K562 (cell line): ENCODE data around the gene KIAA0319L. TPM values are rescaled to one million over a fixed set of nuclear protein-coding genes. Genes with fewer than 3 reads are reported as not detected.

Experiments
- ATAC-seq: fragments of 200-7000 bp; cut with Tn5 transposase; 3 replicates; pipeline ENCODE4 v1.9.1; 2020; ENCODE audit warnings: moderate library complexity
- BruUV-seq: library from RNA; stranded (reverse); fragments of 400-500 nt; replicated peaks from 2 replicates; lab custom pipeline; 2021; lab: Mats Ljungman, UMichigan
- CTCF ChIA-PET: fragments of 300-600 bp; formaldehyde crosslinking; extraction: SDS; loops from one replicate; lab custom pipeline; 2021; ENCODE audit warnings: low intra/inter-chr PET ratio; lab: Yijun Ruan, JAX
- POLR2A ChIA-PET: fragments of 300-600, 350-650 bp; sonication (Branson Sonifier 250); formaldehyde crosslinking; extraction: SDS; loops from one replicate; lab custom pipeline; 2021; ENCODE audit warnings: antibody characterized with exemption, inconsistent platforms; lab: Yijun Ruan, JAX
- DNase-seq, 4 experiments: peaks; one replicate each; pipeline versions ENCODE4 v3.0.0 to v3.0.0-alpha.2; 2011 to 2018; ENCODE audit warnings: low spot score in 3 of 4, mixed read lengths in 3 of 4; ENCODE audit errors: extremely low read depth in 1 of 4
- FAIRE-seq: peaks from 2 replicates; lab custom pipeline; 2011; peaks lifted over from hg19 to GRCh38; lab: Jason Lieb, UNC
- H2AFZ ChIP-seq: 2 replicates; pipeline ENCODE4 v1.6.0; 2011; ENCODE audit warnings: low read depth, low read length, control low read depth, inconsistent platforms
- H3K27ac ChIP-seq: fragments of 200-600 bp; 3 replicates; pipeline ENCODE4 v1.8.0; 2011; ENCODE audit warnings: low read depth, mild to moderate bottlenecking, control low read depth, inconsistent platforms, low read length, moderate library complexity, mixed read lengths; ENCODE audit errors: extremely low read depth
- H3K27me3 ChIP-seq, 2 experiments: fragments of 300-600 bp in 1 of 2; 2 replicates in 1 of 2; 3 replicates in 1 of 2; pipeline versions ENCODE4 v1.6.0 to v1.8.0; 2011; ENCODE audit warnings: inconsistent platforms in 2 of 2, low read length in 2 of 2, mild to moderate bottlenecking in 1 of 2, mixed read lengths in 1 of 2, moderate library complexity in 1 of 2; ENCODE audit not compliant: control insufficient read depth in 2 of 2, insufficient read depth in 2 of 2
- H3K36me3 ChIP-seq: fragments of 300-600 bp; 3 replicates; pipeline ENCODE4 v1.8.0; 2011; ENCODE audit warnings: mild to moderate bottlenecking, low read length, inconsistent platforms; ENCODE audit not compliant: control insufficient read depth, insufficient read depth
- H3K4me1 ChIP-seq, 2 experiments: fragments of 200-600 bp in 1 of 2; replicated peaks in 1 of 2; 2 replicates in 1 of 2; 3 replicates in 1 of 2; pipeline versions ENCODE4 v1.5.1 to v1.8.0; 2011; ENCODE audit warnings: inconsistent platforms in 2 of 2, low read length in 2 of 2, mild to moderate bottlenecking in 1 of 2, mixed read lengths in 1 of 2, moderate library complexity in 1 of 2; ENCODE audit not compliant: control insufficient read depth in 2 of 2, insufficient read depth in 2 of 2
- H3K4me2 ChIP-seq: 2 replicates; pipeline ENCODE4 v1.6.1; 2011; ENCODE audit warnings: low read length, control low read depth, inconsistent platforms, mixed read lengths; ENCODE audit not compliant: insufficient read depth
- H3K4me3 ChIP-seq: fragments of 200-600 bp; sonication (generic), shearing (Covaris generic); 2 replicates; pipeline ENCODE4 v1.5.1; 2016; ENCODE audit warnings: control low read depth, inconsistent platforms
- H3K79me2 ChIP-seq: fragments of 200-600 bp; 3 replicates; pipeline ENCODE4 v1.8.0; 2011; ENCODE audit warnings: low read length, inconsistent platforms; ENCODE audit not compliant: control insufficient read depth, insufficient read depth
- H3K9ac ChIP-seq, 2 experiments: 2 replicates each; pipeline versions ENCODE4 v1.6.0 to v1.6.1; 2011; ENCODE audit warnings: low read depth in 2 of 2, low read length in 2 of 2, control low read depth in 1 of 2, inconsistent platforms in 1 of 2, mild to moderate bottlenecking in 1 of 2, mixed read lengths in 1 of 2; ENCODE audit not compliant: insufficient read depth in 1 of 2
- H3K9me1 ChIP-seq: one replicate; pipeline ENCODE4 v1.6.0; 2011; ENCODE audit warnings: inconsistent platforms, mild to moderate bottlenecking, low read length, moderate library complexity; ENCODE audit not compliant: control insufficient read depth, insufficient read depth
- H3K9me3 ChIP-seq: replicated peaks from 2 replicates; pipeline ENCODE4 v1.5.1; 2011; ENCODE audit warnings: low read depth, low read length, inconsistent platforms; ENCODE audit not compliant: control insufficient read depth, insufficient read depth
- H4K20me1 ChIP-seq: replicated peaks from 2 replicates; pipeline ENCODE4 v1.6.1; 2011; ENCODE audit warnings: low read length, inconsistent platforms, mixed read lengths; ENCODE audit not compliant: control insufficient read depth, insufficient read depth
- CCAR2 ChIP-seq: fragments of 200-400 bp; formaldehyde crosslinking; IDR thresholded peaks from 2 replicates; pipeline ENCODE4 v1.6.1; 2017; ENCODE audit warnings: mild to moderate bottlenecking, low read depth, low read length
- ELF4 ChIP-seq: fragments of 450-650 bp; formaldehyde crosslinking; IDR thresholded peaks from 2 replicates; pipeline ENCODE4 v1.4.0; 2022; ENCODE audit warnings: missing genetic modification characterization
- JUN ChIP-seq, 2 experiments: sonication (generic) in 1 of 2; formaldehyde crosslinking in 1 of 2; IDR thresholded peaks; 2 replicates each; pipeline versions ENCODE4 v1.6.1 to v1.8.0; 2012 to 2022; ENCODE audit warnings: borderline replicate concordance in 2 of 2, mild to moderate bottlenecking in 2 of 2, improper control_type of control experiment in 1 of 2, low read depth in 1 of 2, low read length in 1 of 2, missing genetic modification reagents in 1 of 2
- MTA3 ChIP-seq: fragments of 450-650 bp; formaldehyde crosslinking; IDR thresholded peaks from 2 replicates; pipeline ENCODE4 v1.6.1; 2017; ENCODE audit warnings: mild to moderate bottlenecking, borderline replicate concordance
- NRF1 ChIP-seq, 2 experiments: fragments of 450-650 bp; IDR thresholded peaks in 1 of 2; conservative IDR thresholded peaks in 1 of 2; 2 replicates each; pipeline ENCODE4 v1.6.1; 2014; ENCODE audit warnings: mild to moderate bottlenecking in 2 of 2
- RBM17 ChIP-seq: fragments of 200-400 bp; formaldehyde crosslinking; IDR thresholded peaks from 2 replicates; pipeline ENCODE4 v1.6.1; 2017; ENCODE audit warnings: low read depth, mild to moderate bottlenecking, low read length, borderline replicate concordance
- RBM25 ChIP-seq: fragments of 200-400 bp; formaldehyde crosslinking; IDR thresholded peaks from 2 replicates; pipeline ENCODE4 v1.6.1; 2018; ENCODE audit warnings: low read length, low read depth, moderate library complexity; ENCODE audit not compliant: severe bottlenecking
- ZBTB8A ChIP-seq: fragments of 450-650 bp; IDR thresholded peaks from 2 replicates; pipeline ENCODE4 v1.6.1; 2018; ENCODE audit warnings: mild to moderate bottlenecking, moderate library complexity; ENCODE audit not compliant: partially characterized antibody
- ZFP1 ChIP-seq: fragments of 450-650 bp; formaldehyde crosslinking; IDR thresholded peaks from 2 replicates; pipeline ENCODE4 v1.4.0; 2020; ENCODE audit warnings: mild to moderate bottlenecking, mixed read lengths
- ZFP36 ChIP-seq: fragments of 150-350 bp; IDR thresholded peaks from 2 replicates; pipeline ENCODE4 v1.6.1; 2018; ENCODE audit warnings: low read length, low read depth; ENCODE audit not compliant: partially characterized antibody
- ZNF347 ChIP-seq: fragments of 450-650 bp; formaldehyde crosslinking; IDR thresholded peaks from 2 replicates; pipeline ENCODE4 v1.4.0; 2020; ENCODE audit warnings: low read depth, mild to moderate bottlenecking, moderate library complexity
- ZNF408 ChIP-seq: fragments of 250-450 bp; sonication (Bioruptor Pico); IDR thresholded peaks from 2 replicates; pipeline ENCODE4 v1.4.0; 2020; ENCODE audit warnings: low read depth, mild to moderate bottlenecking, moderate library complexity
- WGBS: fragments of 100-300 bp; shearing (Covaris generic); methylation state at CpG from one replicate; pipeline ENCODE4 v1.1.6; 2016; ENCODE audit warnings: low coverage, mixed read lengths; ENCODE audit not compliant: insufficient coverage; ENCODE audit errors: missing lambda C conversion rate; 5-methylcytosine and 5-hydroxymethylcytosine counted together
- in situ Hi-C: fragments of 300-500 bp; cut with MboI; formaldehyde crosslinking; loops from 4 replicates; pipeline ENCODE4 v1.15.0; 2018; ENCODE audit warnings: inconsistent platforms, mixed read lengths
- intact Hi-C: fragments of 100-400 bp; cut with micrococcal nuclease; formaldehyde crosslinking; loops from 2 replicates; pipeline ENCODE4 v1.14.2; 2022
- polyA plus RNA-seq, 8 experiments: library from polyadenylated mRNA; depleted of rRNA in 4 of 8; stranded (reverse) in 5 of 8; unstranded in 3 of 8; fragments of >200 nt; fragmentation: Nextera tagmentation in 2 of 8; fragmentation: Illumina TruSeq in 1 of 8; extraction: Ambion mirVana in 2 of 8; extraction: Trizol in 1 of 8; gene quantifications; 2 replicates each; pipeline versions ENCODE4 v1.2.1 to v1.2.3, GENCODE V29; 2011 to 2014; ENCODE audit warnings: inconsistent platforms in 1 of 8, missing spikeins in 1 of 8
- total RNA-seq, 7 experiments: library from RNA; depleted of rRNA in 6 of 7; stranded (reverse); fragments of >200 nt in 6 of 7; fragmentation: Illumina TruSeq in 2 of 7; extraction: Trizol in 2 of 7; gene quantifications; 2 replicates each; pipeline versions ENCODE4 v1.2.1 to v1.2.3, GENCODE V29; 2011 to 2021; ENCODE audit warnings: low replicate concordance in 1 of 7
- TF ChIP-seq, protein P1 (sequence below): sonication (generic); formaldehyde crosslinking; IDR thresholded peaks from 2 replicates; pipeline ENCODE4 v1.8.1; 2023; ENCODE audit warnings: mild to moderate bottlenecking, missing genetic modification reagents

Gene KIAA0319L
- total and polyA plus RNA-seq, 9 of the 15 experiments (the other 6 are each of a cell fraction or from before 2014, with no cell fraction given), result 2.4 to 51.7 (median 27.4) TPM

DNA sequence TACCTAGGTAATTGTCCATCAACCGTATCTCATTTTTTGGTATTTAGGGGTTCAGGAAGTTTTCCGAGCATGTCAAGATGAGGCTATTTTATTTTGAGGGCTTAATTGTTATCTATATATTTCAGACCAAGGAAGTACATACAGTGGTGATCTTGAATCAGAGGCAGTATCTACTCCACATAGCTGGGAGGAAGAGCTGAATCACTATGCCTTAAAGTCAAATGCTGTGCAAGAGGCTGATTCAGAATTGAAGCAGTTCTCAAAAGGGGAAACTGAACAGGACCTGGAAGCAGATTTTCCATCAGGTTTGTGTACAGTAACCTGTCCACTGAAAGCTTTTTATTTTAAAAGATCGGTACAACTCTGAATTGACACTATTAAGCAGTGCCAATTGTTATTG, 158.5 kb downstream of the KIAA0319L start:
- no peak for ATAC-seq
- no TSS peak for BruUV-seq
- H4K20me1 ChIP-seq, result no peaks in the 10 kb centered on the region
- in situ Hi-C loops, result no loop called here
- TF ChIP-seq ZFP36 (no peak), ZFP1 (CRISPR knock-in tag) (no peak), NRF1 (conservative IDR thresholded peaks at IDR 0.05 in 1 of 2, IDR thresholded peaks at IDR 0.05 in 1 of 2) (no peak), ELF4 (CRISPR knock-in tag) (no peak), ZNF347 (CRISPR knock-in tag) (no peak), JUN (IDR thresholded peaks at IDR 0.05; ENCODE audit: borderline replicate concordance, low read depth, low read length) (no peak), JUN (CRISPR knock-in tag; IDR thresholded peaks at IDR 0.05; ENCODE audit: borderline replicate concordance) (no peak), ZBTB8A (no peak), RBM25 (no peak), CCAR2 (no peak), RBM17 (no peak), ZNF408 (CRISPR knock-in tag) (no peak), MTA3 (no peak)
- TF ChIP-seq, protein P1, sequence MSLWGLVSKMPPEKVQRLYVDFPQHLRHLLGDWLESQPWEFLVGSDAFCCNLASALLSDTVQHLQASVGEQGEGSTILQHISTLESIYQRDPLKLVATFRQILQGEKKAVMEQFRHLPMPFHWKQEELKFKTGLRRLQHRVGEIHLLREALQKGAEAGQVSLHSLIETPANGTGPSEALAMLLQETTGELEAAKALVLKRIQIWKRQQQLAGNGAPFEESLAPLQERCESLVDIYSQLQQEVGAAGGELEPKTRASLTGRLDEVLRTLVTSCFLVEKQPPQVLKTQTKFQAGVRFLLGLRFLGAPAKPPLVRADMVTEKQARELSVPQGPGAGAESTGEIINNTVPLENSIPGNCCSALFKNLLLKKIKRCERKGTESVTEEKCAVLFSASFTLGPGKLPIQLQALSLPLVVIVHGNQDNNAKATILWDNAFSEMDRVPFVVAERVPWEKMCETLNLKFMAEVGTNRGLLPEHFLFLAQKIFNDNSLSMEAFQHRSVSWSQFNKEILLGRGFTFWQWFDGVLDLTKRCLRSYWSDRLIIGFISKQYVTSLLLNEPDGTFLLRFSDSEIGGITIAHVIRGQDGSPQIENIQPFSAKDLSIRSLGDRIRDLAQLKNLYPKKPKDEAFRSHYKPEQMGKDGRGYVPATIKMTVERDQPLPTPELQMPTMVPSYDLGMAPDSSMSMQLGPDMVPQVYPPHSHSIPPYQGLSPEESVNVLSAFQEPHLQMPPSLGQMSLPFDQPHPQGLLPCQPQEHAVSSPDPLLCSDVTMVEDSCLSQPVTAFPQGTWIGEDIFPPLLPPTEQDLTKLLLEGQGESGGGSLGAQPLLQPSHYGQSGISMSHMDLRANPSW (CRISPR knock-in tag), result no peak
- TF ChIP-seq, all 486 proteins: peak for 0
- H2AFZ ChIP-seq, result no peak overlapping the region
- POLR2A ChIA-PET, result interaction anchor here (1.0 to 1.8 kb wide), 2 partner anchors 9 to 16 kb away, joined by 3 to 4 read pairs; no protein-coding TSS in a partner anchor
- 98% methylated on average over 3 of the region's 3 CpGs for WGBS
- H3K9me3 ChIP-seq, result no peaks in the 10 kb centered on the region
- H3K27me3 ChIP-seq, result no peaks in the 10 kb centered on the region
- H3K4me1 ChIP-seq, result no peaks in the 10 kb centered on the region
- CTCF ChIA-PET, result no interaction called here
- no peak overlapping the region for H3K4me3 ChIP-seq
- no peaks in the 10 kb centered on the region for H3K9me1 ChIP-seq
- H3K9ac ChIP-seq, result no peak overlapping the region
- H3K4me2 ChIP-seq, result no peak overlapping the region
- no peak for FAIRE-seq
- no peaks in the 10 kb centered on the region for H3K79me2 ChIP-seq
- H3K27ac ChIP-seq, result no peak overlapping the region
- intact Hi-C loops, result no loop called here
- peaks cover 88% of the 10 kb centered on the region for H3K36me3 ChIP-seq
- no peak for DNase-seq
